ENCODE results near the gene LRRC43.
A peak's percentile ranks its signal among the peaks of the same experiment; 100 is the strongest.
"Not testable (repeated sequence)": the region's sequence is repeated elsewhere in the genome, so short reads cannot be mapped to it uniquely, and the experiment has no call there.

The LRRC43 gene

DNA sequence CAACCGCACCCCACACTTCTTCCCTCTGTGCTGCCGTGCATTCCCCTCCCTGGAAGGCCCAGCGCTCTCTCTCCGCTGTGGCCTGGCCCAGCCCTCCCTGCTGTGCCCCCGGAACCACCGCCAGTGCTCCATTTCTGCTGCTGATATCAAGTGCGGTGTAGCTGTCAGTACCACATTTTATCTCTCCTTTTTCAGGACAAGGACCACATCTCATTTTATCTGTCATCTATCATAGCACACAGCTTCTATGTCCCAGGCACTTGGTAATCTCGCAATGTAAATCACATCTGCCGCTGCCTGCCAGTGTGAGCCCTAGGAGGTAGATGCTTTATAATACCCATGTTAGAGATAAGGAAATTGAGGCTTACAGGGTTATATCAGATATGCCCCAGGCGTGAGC is 27.2 kb upstream of the LRRC43 start:
- no peak for DNase-seq (ENCODE audit: low spot score)

DNA sequence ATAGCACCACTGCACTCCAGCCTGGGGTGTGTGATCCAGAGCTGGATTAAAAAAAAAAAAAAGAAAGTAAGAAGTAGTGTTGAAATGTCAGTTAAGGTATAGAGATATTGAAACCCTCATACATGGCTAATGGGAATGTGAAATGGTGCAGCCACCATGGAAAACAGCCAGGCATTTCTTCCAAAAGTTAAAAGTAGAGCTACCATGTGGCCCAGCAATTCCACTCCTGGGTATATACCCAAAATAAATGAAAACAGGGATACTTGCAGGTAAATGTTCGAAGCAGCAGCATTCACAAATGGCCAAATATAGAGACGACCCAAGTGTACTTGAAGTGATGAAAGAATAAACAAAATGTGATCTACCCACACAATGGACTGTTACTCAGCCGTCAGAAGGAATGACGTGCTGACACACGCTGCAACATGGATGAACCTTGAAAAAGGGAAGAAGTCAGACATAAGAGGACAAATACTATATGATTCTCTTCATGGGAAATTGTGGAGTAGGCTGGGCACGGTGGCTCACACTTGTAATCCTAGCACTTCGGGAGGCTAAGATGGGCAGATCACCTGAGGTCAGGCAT is 24.1 kb upstream of the LRRC43 start:
- DNase-seq (ENCODE audit: low spot score), result no peak

DNA sequence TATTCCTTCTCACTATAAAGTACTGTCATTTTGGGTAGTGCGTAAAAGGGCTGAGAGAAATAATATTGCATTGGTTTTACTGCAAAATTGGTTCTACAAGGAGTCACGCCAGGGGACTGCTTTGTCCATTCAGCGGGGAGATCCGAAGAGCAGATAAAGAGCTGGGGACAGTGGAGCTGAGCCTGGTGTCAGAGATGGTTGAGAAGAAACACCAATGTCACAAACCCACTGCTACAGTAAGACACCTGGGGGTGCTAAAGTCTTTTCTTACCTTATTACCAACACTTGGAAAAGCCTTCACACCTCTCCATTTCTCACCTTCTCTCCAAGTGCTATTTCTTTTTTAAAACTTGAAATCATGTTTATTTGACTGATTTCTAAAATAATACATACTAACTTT is 23.0 kb upstream of the LRRC43 start:
- DNase-seq (ENCODE audit: low spot score), result no peak

DNA sequence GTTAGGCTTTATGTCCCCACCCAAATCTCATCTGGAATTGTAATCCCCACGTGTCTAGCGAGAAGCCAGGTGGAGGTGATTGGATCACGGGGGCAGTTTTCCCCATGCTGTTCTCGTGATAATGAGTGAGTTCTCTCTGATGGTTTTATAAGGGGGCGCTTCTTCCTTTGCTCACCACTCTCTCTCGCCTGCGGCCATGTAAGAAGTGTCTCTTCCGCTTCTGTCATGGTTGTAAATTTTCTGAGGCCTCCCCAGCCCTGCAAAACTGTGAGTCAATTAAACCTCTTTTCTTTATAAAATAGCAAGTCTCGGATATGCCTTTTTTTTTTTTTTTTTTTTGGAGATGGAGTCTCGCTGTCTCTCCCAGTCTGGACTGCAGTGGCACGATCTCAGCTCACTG is 22.2 kb upstream of the LRRC43 start:
- DNase-seq (ENCODE audit: low spot score), result no peak

DNA sequence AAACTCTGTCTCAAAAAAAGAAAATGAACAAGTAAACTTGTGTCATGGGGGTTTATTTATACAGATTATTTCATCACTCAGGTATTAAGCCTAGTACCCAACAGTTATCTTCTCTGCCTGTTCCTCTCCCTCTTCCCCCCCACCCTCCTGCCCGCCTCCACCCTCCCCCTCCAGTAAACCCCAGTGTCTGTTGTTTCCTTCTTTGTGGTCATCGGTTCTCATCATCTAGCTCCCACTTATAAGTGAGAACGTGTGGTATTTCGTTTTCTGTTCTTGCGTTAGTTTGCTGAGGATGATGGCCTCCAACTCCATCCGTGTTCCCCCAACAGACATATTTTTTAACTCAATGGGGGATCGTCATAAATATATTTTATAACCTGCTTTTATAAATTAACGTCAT is 21.2 kb upstream of the LRRC43 start:
- DNase-seq (ENCODE audit: low spot score), result peak; percentile 32

DNA sequence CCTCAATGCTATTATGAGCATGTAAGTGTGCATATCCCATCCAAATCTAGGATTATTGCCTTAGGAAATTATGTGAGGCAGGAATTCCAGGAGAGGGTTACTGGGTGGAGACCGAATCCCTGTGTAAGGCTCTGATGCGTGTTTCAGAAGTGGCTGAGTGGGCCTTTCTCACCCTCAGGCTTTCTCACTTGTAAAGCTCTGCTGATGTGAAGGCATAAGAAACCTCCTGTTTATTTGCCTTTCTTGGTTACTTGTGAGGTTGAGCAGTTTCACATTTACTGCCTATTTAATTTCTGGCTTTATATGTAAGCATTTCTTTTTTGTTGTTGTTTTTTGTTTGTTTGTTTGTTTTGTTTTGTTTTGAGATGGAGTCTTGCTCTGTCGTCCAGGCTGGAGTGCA is 19.9 kb upstream of the LRRC43 start:
- no peak for DNase-seq (ENCODE audit: low spot score)

DNA sequence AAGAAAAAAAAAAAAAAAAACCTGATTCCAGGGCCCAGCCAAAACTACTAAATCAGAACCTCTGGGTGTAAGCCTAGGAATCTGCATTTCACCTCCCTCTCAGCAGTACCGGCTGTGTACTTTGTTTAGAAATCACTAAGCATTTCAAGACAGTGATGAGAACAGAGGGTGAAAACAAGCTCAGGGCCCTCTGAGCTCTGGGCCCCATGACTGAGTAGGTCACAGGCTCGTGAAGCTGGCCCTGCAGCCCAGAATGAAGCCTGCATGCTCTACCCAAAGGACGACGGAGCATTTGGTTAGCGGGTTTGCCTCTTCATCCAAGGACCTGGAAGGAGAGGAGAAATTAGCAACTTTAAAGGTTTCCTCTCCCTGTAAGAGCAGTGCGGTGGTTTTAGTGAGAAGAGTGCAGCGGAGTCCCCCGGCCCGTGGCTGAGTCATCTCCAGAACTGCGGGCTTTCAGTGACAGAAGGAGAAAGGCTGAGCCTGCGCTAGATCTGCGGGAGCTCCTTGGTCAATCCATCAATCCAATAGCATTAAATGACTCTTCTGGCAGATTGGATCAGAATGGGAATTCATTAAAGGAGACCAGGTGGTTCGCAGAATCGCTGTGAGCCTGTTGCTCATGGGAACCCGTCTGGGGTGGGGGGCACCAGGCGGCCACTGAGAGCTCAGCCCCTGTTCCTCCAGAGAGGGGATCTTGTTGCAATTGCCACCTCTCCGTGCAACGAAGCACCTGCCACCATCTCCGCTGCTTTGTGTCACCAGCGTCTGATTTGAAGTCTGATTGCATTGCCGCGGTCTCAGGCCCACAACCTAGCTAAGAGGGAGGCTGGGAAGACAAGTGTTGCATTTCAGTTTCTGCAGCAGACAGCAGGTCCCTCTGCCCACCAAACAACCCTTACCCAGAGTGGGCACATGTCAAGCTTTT is 16.2 kb upstream of the LRRC43 start:
- peak; percentile 46 for DNase-seq (ENCODE audit: low spot score)

DNA sequence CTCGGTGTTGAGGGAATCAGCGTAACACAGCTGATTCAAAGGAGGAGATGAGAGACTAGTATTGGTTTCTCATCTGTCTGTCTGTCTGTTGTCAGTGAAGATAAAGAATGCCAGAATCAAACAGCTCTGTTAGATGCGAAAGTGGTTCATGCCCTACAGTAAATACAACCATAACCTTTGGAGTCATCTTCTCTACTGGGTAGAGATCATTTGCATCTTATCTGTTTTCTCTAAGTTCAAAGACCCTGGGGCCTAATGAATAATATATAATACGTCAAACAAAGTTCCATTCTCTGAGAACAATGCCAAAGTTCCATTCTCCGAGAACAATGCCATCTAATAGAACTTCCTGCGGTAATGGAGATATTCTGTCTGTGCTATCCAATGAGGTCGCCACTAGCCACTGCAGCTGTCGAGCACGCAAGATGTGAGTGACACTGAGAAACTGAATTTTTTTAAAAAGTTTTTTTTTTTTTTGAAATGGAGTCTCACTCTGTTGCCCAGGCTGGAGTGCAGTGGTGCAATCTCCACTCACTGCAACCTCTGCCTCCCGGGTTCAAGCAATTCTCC is 15.5 kb upstream of the LRRC43 start:
- no peak for DNase-seq (ENCODE audit: low spot score)

DNA sequence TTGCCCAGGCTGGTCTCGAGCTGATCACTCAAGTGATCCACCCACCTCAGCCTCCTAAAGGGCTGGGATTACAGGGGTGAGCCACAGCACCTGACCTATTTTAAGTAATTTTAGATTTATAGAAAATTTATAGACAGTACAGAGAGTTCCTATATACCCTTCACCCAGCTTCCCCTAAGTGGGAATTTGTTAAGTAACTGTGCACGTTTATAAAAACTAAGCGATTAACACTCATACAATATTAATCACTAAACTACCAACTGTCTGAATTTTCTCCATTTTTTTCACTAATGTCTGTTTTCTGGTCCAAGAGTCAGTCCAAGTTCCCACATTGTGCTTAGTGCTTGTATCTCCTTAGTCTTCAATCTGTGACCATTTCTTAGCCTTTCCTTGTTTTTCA is 14.4 kb upstream of the LRRC43 start:
- no peak for DNase-seq (ENCODE audit: low spot score)

DNA sequence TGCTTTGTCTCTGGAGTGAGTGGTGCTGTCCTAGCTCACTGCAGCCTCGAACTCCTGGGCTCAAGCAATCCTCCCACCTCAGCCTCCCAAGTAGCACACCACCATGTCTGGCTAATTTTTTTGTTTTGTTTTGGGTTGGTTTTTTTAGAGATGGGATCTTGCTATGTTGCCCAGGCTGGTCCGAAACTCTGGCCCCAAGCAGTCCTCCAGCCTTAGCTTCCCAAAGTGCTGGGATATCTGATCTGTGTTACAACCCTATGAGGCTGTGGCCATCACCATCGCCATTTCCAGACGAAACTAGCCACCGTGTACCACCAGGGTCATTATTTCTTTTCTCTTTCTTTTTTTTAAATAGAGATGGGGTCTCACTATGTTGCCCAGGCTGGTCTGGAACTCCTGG is 11.5 kb upstream of the LRRC43 start:
- DNase-seq (ENCODE audit: low spot score), result no peak

DNA sequence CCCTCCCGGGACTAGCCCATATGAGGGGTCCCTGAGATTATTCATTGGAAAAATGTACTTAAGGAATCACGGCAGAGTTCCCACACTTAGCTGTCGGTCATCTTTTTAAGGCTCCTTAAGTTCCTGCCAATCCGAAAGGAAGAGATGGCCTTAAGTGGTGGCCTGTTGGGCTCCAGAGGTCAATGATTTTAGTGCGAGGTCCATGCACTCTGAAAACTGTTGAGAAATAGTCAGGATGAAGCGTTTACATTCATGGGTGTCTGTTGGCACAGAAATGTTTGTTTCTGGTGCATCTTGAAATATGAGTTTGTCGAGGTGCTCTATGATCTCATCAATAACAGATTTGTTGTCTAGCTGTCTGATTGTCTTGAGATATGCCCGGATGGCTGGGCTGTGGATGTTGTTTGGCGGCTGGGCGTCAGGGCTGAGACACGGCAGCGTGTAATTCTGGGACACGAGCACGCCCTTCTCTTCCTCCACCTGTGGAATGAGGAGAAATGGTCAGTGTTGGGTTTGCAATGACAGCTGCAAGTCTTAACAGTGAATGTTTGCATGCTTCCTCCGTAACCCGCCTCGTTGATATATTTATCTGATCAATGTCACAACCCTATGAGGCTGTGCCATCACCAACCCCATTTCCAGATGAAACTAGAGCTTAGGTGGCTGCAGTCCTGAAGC is 10.5 kb upstream of the LRRC43 start:
- no peak for DNase-seq (ENCODE audit: low spot score)

DNA sequence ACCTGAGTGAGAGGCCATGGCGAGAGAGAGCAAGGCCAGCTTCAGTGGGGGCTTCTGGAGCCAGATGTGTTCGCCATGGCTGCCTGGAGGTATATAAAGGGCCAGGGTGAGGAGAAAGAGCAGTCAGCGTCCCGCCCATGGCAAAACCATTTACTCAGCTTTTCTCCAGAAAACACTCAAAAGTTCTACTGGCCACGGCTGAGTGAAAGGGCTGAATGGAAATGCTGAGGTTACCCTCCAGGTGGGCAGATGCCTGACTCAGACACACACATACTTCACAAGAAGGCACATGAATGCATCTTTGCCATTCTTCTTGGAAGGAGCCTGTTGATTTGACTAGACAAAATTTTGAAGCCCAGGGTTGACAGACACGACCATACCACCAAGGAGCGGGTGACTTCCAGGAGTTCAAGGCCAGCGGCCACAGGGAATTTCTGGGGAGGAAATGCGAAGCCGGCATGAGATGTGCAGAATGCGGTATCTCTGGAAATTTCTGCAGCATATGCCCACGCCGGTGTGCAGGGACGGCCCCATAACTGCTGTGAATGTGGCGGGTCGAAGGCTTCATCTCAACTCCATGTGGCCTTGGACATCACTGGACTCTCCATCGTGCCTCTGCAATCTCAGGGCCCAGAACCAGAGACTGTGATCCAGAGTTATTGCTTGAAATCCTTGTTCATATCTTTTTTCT is 8.6 kb upstream of the LRRC43 start, which contains the start of gene IL31:
Gene IL31 (minus strand): TSS at position 67 of the 691 bp plus-strand sequence. CDS start 49 bp downstream, at position 18.
- DNase-seq (ENCODE audit: low spot score), result no peak

DNA sequence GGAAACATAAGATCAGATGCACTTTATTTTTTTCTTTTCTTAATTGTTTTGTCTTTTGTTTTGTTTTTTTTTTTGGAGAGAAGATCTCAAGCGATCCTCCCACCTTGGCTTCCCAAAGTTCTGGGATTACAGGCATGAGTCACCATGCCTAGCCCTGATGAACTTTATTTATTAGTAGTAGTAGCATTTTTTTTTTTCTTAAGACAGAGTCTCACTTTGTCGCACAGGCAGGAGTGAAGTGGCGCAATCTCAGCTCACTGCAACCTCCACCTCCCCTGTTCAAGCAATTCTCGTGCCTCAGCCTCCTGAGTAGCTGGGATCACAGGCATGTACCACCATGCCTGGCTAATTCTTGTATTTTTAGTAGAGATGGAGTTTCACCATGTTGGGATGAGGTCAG is 6.5 kb upstream of the LRRC43 start:
- DNase-seq (ENCODE audit: low spot score), result not testable (repeated sequence)

DNA sequence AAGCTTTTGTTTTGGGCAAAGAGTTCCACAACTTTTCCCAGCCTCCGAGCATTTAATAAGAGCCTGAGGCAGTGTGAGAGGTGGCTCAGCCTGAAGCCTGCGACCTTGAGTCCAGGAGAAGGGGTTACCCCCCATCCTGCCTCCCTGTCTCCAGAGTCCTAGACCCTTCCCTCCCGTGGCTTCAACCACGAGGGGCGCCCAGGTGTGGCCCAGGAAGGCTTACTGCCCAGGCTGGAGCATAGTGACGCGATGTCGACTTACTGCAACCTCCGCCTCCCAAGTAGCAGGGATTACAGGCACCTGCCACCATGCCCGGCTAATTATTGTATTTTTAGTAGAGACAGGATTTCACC is 641 bp downstream of the LRRC43 start:
- no peak for DNase-seq (ENCODE audit: low spot score)

DNA sequence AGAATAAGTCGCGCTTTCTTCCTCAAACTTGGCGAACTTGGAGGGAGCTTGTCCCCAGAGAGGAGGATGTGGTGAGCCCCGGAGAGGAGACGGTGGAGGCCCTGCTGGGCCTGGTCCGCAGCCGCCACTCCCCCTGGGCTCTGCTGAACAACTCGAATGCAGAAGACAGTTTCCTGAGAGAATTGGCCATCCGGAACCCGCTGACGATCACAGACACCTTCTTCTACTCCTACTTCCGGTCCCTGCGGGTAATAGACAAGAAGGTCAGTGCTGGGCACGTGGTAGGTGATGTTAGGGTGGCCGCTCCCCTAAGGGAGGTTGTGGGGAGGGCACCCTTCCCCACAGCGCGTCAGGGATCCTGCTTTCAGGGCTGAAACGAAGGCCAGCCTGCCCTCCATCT is 1.6 kb downstream of the LRRC43 start:
- DNase-seq (ENCODE audit: low spot score), result no peak

DNA sequence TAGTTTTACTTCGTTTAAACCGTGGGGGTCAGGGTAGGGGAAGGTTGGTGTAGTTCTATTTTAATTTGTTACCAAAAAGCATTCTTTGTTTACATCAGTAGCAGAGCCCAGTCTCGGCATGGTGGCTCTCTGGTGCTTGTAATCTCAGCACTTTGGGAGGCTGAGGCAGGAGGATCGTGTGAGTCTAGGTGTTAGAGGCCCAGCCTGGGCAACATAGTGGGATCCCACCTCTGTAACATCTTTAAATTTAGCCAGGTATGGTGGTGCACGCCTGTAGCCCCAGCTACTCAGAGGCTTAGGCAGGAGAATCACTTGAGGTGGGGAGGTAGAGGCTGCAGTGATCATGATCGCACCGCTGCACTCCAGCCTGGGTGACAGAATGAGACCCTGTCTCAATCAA is 2.2 kb downstream of the LRRC43 start:
- no peak for DNase-seq (ENCODE audit: low spot score)

DNA sequence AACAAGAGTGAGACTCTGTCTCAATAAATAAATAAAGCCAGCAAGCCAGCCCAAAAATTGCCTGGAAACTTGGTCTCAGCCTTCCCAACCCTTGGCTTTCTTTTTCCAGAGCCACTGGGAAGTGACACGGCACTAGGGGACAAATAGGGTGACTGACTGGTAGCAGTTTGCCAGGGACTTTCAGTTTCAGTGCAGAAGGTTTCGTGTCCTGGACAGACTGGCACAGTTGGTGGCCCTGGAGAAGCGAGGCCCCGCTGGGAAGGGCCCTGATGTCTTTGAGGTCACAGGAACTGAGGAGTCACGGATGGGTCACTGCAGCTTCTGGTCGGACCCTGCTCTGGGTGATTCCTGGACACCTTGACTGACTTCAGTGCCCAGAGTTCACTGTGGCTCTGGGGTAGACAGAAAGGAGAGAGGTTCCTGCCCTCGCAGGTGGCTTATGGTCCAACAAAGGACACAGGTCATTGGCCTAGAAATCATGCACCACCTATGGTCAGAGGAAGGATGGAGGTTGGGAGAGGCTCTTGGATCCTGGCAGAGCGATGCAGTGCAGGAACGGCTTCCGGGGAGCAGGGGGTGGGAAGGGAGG is 2.7 kb downstream of the LRRC43 start:
- no peak for DNase-seq (ENCODE audit: low spot score)

DNA sequence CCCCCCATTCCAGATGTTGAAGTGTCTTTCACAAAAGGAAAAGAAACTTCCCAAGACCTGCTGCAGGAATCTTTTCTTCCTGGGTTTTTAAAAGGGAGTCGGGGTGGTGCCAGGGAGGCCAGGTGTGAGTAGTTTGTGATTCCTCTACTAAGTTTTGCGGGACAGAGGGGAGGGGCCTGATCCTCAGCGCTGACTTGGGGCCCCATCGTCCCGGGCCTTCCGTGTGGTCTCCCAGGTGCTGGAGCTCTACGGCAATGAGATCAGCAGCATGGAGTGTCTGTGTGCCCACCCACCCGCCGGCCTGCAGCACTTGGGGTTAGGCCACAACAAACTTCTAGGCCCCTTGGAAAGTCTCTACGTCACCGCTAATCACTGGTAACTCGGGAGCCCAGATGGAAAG is 4.5 kb downstream of the LRRC43 start:
- no peak for DNase-seq (ENCODE audit: low spot score)

DNA sequence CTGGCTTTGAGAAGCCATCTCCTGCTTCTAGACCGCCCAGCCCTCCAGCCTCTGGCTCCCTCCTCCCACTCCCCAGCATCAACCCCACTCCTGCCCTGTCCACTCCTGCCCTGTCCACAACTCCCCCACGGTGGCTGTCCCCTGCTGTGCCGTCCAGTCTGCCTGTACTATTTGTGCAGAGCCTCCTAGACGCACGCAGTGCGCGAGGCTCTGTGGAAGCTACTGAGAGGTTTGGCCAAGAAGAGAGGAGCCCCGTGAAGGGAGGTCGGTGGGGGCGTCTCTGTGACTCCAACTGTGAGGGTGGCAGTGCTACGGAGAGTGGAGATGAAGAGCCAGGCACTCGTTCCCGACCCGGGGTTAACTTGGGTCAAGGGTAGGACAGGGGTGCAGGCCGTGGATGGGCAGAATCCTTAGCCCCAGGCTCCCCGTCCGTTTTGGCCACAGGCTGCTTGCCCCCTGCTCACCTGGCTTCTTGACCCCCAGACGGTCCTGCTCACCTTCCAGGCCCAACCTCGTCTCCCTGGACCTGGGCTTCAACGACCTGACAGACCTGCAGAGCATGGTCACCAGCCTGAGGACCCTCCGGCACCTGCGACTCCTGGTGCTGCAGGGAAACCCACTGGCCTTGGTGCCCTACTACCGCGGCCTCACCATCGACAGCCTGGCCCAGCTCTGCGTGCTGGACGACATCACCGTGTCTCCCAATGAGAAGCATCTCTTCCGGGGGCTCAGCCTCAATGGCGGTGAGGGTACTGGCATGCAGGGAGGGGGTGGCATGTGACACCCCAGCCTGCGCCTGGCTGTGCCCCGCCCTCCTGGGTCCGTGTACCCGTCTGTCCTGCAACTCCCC is 6.9 kb downstream of the LRRC43 start:
- DNase-seq (ENCODE audit: low spot score), result no peak

DNA sequence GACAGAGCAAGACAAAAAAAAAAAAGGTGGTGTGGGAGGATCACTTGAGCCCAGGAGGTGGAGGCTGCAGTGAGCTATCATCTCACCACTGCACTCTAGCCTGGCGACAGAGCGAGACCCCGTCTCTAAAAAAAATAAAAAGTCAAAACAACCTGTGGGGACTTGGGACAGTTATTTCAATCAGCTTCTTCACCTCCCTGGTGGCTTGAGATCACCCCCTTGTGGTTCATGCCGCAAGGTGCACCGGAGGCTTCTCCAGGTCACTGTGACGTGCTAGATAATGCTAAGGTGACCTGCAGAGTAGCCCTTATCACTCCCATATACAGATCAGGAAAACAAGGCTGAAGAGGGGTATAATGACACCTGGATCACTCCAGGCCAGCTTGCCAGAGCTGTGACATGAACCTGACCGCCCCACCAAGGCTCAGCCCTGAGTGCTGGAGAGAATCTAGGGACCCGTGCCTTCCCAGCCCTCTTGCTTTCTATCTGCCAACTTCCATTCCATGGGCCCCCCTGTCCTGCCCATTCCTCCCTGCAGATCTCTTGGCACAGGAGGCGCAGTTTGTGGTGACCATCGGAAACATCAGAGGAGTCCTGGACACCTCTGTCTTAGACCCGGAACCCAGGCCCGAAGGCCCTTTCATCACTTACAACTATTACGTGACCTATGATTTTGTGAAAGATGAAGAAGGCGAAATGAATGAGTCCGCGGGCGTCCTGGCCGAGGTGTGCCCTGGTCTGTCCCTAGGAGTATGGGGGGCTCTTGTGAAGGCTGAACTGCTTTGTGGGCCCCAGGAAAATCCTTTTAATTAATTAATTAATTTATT is 8.1 kb downstream of the LRRC43 start:
- peak; percentile 68 for DNase-seq (ENCODE audit: low spot score)
